GM21786 (cell line): Measurements from ENCODE around the gene TMEM175.

Experiments used
- ATAC-seq: cut with Tn5 transposase; IDR thresholded peaks from one replicate; pipeline ENCODE4 v1.9.1; 2021; ENCODE audit not compliant: unreplicated experiment

The TMEM175 gene

DNA sequence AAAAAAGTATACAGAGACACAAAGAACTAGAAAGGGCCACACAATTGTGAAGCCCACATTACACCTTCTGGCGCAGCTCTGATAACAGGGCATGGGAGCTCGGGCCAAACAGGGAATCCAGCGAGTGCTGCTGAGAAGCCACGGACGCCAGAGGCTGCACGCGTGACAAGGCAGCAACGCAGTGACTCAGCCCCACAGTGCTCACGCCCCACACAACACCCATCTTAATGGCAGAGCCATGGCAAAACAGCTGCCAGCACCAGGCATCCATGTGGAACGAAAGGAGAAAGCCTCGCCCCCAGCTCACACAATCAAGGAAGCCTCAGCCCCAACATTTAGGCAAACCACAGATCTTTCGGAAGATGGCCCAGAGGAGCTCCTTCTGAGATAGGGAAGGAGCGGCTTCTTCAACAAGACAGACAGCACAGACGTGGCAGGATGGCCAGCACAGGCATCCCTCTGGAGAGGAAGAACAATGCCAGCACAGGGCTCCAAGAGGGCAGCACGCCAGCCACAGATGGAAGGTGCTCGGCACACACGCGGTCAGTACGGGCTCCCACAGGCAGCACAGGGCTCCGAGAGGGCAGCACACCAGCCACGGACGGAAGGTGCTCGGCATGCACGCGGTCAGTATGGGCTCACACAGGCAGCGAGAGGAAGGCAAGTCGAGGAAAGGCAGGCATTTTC lies 33.2 kb upstream of the TMEM175 start:
- ATAC-seq: no peak

DNA sequence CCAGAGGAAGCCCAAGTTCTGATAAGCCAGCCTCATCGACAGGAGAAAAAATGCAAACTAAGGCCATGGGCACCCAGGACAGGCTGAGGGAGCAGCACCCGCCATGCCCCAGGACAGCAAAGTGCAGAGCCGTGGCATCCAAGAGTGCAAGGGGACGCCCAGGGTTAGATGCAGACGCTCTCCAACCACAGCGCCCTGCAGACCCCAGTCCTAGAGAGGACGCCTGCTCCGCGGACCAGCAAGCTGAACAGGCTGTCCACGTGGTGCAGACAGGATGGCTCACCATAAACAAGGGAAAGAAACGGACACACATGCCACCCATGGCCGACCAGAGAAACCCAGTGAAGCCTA lies 32.7 kb upstream of the TMEM175 start:
- ATAC-seq: no peak

DNA sequence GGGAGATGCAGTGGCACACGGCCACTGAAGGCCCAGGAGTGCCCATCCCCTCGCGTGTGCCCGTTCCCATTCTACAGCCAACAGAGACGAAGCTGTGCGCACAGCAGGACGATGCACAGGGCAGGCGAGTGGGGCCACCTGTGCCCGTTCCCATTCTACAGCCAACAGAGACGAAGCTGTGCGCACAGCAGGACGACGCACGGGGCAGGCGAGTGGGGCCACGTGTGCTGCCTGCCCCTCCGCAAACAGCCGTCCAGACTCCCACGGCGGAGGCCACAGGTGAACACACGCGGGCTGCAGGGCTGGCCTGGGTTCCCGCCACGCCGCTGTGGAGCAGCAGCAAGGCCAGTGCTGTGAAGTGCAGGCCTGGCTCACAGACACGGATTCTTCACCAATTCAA lies 32.2 kb upstream of the TMEM175 start:
- ATAC-seq: no peak

DNA sequence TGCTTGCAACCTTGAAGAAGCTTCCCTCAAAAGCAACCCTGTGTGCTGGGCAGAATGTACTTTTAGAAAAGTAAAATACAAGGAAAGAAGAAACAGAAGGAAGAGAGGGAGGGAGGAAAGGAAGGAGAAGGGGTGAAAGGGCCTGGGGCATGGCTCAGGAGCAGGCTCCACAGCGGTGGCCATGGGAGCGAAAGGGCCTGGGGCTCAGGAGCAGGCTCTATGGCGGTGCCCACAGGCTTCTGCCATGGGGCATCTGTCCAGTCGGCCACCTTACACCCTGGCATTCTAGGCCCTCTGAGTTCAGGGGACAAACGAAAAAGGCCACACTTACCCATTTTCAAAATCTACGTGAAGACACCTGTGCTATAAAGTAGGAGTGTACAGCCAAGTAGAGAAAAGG lies 31.5 kb upstream of the TMEM175 start:
- ATAC-seq: no peak

DNA sequence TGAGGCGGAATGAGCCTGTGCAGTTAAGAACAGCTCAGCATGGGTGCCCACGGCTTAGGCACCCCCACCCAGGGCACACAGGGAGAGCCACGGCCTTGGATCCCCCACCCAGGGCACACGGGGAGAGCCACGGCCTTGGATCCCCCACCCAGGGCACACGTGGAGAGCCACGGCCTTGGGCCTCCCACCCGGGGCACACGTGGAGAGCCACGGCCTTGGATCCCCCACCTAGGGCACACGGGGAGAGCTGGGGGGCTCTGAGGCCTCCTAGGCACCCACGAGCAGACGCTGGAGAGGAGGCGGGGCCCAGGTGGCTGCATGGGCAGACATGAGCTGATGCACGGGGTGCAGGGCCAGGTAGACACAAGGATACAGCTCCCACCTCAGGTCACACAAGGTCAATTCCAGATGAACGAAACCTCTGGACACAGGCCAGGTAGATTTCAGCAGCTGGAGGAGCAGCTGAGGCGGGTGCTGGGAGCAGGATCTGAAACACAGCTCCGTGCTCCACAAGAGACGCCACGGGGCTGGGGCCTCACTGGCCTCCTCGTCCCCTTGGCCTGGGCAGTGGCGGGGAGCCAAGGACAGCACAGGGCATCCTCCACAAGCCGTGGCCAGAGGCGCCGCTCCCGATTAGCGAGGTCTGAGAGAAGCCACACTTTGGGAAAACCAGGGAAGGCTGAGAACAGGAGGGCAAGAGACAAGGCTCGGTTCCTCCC lies 30.9 kb upstream of the TMEM175 start:
- ATAC-seq: no peak

DNA sequence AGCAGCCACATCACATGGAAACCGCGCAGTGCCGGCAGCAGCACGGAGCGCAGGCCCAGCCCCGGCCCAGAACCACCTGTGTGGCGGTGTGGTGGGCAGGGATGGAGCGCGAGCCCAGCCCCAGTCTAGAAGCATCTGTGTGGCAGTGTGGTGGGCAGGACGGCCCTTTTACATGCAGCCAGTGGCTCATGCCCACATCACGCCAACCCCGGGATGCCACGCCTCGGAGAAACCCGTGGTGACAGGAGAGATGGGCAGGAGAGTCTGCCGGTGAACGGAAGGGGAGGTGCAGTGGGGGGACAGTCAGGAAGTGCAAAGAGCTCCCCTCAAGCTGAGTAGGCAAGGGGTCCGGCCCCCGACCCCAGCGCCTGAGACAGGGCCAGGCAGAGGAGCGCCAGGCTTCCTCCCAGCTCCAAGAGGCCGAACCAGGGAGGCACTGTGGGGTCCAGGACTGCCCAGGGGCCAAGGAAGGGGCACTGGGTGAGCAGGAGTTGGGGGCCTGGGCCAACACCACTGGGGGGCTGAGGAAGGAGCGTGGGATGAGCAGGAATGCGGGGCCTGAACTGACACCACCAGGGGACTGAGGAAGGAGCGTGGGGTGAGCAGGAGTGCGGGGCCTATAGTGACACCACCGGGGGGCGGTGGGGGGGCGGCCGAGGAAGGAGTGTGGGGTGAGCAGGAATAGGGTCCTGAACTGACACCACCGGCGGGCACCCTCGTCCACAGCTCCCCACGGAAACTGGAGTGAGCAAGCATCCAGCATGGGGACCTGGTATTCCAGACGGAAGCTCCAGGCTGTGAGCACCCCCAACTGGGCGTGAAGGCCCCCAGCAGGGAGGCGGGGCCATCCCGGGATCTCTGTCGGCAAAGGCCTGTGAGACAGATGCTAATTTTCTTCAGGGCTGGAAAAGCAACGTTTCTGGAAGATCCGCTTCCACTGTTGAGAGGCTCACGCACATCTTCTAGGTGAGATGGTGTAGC lies 28.9 kb upstream of the TMEM175 start:
- no peak for ATAC-seq

DNA sequence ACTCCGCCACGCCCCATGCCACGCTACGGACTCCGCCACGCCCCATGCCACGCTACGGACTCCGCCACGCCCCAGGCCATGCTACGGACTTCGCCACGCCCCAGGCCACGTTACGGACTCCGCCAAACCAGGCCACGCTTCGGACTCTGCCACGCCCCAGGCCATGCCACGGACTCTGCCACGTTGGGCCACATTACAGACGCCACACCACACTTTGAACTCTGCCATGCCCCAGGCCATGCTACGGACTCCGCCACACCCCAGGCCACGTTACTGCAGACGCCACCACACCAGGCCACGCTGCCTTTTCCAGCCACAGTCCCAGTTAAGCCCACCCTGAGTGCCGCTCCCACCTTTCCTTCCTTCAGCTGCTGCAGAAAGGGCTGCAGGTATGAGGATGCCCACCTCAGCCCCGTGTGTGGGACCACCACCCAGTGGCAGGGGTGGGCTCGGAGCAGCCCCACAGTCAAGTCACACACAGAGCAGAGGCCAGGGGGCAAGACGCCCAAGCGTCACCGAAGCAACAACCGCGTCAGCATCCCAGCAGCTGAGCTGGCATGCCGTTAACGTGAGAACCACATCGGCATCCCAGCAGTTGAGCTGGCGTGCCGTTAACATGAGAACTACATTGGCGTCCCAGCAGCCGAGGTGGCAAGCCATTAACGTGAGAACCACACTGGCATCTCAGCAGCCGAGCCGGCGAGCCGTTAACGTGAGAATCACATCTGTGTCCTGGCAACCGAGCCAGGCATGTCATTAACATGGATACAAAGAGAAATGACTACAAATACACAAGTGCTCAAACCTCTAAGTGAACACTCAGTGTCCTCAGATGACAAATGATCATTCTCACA lies 26.5 kb upstream of the TMEM175 start:
- no peak for ATAC-seq

DNA sequence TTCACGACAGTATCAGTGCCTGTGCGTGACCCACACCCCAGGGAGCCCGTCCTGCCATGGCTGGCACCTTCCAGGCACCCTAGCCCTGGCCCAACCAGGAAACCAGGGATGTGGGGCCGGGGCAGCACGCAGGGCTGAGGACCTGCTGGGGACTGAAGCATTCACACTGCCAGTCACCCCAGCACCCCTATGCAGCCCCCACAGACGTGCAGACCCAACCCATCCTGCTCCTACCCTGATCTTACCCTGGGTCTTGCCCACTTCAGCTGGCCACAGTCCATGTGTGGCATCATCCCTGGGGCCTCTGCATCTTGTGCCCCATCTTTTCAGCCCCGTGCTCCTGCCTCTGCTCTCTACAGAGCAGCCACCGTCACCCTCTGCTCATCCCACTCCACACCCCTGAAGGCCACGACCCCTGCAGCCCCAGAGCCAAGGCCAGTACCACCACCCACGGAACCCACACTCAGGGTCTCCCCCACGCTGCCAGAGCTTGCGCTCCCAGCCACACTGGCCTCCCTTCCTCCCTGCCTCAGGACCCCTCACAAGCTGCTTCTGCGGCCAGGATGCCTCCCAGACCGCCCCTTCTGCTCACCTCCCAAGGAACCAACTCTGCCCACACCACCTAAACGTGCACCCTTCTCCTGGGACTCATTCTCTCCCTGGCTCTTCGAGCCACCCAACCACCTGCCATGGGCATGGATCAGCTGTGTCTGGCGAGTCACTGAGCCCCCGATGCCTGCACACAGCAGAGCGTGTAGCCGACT lies 25.7 kb upstream of the TMEM175 start:
- ATAC-seq: no peak

DNA sequence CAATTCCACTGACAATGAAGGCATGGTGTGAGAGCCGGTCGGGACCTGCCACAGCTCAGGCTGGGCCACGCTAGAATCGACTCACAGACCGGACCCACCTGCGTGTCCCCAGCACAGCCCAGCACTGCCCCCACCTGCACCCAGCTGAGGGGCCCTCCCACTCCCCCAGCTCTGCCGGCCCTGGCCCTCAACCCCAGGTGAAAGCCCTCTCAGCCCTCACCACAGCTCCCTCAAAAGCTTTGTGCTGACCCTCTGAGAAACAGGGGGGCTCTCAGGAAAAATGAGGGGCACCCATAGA lies 25.2 kb upstream of the TMEM175 start:
- ATAC-seq: no peak

DNA sequence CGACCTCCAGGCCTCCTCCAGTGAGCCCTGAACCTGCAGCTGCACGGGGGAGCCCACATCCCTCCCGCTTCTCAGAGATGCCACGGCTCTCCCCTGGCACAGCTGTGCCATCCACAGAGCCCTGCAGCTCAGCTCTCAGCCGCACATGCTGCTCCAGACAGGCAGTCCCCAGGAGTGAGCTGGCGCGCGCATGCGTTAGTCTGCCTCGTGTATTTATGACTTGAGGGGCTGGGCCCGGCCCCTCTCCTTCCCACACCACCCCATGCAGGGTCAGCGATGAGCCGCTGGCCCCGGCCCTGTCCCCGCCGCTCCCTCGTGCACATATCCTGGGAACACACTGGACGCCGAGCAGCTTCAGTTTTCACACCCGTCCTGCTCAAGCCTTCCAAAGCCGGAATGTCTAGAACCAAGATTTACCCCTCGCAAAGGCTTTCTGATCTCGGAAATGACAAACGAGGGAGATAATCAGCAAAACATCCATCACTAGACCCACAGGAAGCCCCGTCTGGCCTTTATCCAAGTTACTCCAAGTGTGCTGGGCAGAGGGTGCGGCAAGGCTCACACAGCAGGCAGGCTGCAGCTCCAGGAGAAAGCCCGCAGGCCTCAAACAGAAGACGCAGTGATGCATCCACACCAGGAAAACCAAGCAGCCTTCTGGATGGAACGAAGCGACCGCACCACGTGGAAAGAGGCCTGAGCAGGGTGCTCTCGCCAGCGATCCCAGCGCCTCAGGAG lies 24.4 kb upstream of the TMEM175 start:
- ATAC-seq: no peak

DNA sequence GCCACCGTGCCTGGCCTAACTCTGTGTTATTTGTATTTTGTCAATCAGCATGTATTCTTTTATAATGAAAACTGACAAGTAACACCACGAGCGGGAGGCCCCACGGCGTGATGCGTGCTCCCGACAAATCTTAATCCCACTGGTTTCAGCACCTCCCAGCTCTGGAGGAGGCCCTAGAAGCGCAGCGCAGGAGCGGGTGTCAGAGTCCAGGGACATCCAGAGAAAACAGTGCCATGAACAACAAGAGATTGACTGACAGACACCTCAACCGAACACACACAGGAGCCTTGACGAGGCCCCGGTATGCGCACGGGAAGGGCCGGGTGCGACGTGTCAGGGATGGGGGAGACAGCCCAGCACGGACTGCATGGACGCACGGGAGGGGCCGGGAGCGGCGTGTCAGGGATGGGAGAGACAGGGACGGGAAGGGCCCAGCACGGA lies 23.1 kb upstream of the TMEM175 start:
- no peak for ATAC-seq

DNA sequence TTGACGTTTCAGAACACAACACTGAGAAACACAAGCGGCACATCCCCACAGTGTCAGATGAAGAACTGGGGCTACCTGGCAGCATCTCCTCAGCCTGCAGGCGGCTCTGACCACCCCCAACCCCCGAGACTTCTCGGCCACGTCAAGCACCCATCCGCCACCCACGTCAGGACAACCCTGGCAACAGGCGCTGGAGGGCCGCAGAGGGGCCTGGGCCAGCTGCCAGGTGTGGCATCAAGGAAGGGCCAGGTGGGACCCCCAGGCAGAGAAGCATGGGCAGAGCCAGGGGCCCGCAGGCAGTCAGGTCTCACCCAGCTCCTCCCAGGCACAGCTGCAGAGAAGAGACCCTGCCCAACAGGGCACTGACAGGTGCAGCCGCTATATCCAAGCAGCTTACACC lies 22.4 kb upstream of the TMEM175 start:
- no peak for ATAC-seq

DNA sequence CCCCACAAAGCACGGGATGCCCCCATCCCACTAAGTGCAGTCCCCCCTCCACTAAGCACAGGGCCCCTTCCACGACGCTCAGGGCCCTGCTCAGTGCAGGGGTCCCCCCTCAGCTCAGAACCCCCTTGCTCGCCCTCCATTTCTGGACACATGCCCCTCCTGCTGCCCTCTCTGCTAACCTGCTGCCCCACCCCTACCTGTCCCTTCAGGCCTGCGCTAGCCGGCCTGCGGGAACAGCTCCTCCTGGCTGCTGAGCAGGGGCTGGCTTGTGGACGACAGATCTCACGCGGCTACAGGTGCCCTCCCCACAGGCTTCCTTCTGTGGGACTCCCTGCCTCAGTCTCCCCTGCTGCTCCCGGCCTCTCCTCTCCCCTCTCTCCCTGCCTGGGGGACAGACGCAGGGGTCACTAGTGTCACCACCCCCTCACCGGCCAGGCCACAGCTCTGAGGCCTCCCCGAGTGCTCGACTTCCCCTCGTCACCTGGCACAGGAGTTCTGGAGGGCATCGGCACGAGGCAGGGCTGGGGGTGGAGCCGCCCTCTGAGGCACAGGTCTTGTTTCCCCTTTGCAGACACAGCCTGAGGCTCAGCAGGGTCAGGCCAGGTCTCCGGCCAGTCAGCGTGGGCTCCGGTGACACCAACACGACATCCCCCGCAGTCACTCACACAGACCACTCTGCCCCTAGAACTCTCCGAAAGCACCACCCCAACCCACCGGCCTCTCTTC lies 21.7 kb upstream of the TMEM175 start:
- no peak for ATAC-seq

DNA sequence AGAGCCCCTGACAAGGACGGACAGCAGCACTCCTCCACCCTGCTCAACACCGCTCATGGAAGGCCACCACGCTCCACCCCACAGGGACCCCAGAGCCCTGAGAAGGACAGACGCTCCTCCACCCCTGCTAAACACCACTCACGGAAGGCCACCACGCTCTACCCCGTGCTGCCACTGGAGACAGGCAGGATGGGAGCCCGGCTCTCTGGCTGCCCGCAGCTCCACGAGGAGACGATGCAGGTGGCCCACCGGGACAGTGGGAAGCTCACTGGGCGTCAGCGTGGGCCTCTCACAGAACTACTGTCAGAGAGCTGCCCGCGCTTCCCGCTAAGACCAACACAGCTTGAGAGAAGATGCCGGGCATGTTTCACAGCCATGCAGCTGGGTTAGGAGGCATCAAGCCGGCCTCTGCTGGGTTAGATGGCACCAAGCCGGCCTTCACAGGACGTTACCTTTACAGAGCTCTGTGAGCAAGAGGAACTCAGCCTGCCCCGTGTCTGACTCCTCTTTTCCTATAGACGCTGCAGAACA lies 21.0 kb upstream of the TMEM175 start:
- ATAC-seq: no peak

DNA sequence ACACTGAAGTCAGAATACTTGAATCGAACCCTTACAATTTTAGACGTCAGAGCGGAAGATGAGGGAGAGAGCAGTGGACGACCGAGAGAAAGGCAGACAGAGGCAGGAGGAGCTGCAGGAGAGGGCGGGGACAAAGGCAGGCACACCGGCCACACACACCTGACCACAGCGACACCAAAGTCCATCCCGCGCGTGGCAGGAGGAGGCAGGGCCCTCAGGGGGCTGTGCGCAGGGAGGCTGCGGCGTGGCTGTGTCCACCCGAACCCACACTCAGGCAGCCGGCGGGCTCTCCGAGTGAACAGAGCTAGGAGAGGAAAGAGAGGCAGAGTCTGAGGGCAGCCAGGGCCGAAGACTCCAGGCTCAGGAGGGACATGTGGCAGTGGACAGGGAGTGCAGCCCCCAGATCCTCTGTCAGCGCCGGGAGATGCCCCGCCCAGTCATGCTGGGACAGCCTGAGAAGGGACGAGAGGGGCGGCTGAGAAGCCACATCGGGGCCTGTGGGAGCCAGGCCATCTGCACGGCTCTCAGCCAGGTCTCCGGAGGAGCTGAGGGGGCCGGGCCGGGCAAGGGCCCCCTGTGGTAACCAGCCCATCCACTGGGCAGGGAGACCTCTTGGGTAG lies 20.3 kb upstream of the TMEM175 start:
- ATAC-seq: no peak

DNA sequence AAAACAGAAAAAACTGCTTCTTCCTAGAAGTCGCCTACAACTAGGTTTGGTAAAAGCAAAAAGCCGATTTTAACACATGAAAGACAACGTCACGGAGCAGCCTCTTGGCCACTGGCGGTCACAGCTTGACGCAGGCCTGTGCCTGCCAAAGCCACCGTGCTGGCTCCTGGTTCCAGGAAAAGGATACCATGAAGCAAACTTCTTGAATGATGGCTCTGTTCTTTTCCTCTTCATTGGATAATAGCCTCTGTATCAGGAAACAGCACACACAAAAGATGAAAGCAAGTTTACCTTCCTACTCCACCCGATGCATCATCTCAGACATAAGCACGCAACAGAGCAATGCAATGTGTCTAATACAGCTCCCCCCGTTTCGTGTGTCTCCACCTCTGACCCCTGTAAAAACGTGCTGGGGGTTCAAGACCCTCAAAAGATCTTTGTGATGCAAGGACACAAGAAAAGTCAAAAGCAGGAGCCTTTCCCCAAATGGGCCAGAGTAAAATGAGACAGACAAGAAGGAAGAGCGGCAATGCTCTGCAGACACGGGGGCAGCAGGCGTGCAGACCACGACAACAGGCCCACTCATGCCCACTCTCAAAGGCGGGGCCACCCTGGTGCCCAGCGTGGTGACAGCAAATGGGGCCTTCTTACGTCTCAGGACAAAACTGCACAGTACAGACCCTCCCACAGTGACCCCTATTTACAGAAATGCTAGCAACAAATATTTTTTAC lies 19.5 kb upstream of the TMEM175 start:
- no peak for ATAC-seq

DNA sequence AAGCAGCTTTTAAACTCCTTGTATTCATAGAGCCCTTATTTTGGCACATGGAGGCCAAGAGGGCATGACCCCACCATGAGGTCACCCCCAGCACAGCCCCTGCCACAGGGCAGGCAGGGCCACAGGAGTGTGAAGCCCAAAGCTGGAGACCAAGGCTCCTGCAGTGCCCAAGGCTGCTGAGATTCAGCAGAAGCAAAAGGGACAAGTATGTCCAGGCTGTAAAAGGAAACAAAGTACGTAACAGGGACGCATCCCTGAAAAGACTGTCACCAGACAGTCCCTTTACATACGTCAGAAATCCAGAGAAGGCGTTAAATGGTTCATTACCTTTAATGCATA lies 19.0 kb upstream of the TMEM175 start:
- no peak for ATAC-seq

DNA sequence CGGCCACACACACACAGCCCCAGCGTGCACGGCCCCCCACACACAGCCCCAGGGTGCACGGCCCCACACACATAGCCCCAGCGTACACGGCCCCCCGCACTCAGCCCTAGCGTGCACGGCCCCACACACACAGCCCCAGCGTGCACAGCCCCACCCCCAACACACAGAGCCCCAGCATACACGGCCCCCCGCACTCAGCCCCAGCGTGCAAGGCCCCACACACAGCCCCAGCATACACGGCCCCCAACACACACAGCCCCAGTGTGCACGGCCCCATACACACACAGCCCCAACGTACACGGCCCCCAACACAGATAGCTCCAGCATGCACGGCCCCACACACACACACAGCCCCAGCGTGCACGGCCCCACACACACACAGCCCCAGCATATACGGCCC lies 17.7 kb upstream of the TMEM175 start:
- ATAC-seq: no peak
